ENCODE results near the gene PSMA5.

GRCh38 chr1:109466452-109467300, 40.4 kb upstream of the PSMA5 start, which contains the start of gene SYPL2:
- TF ChIP-seq CTCF (conservative IDR thresholded peaks at IDR 0.05) (no peak), ZFX (IDR thresholded peaks at IDR 0.05) (no peak)
